ENCODE data around the gene LIG4.

LIG4 gene

DNA sequence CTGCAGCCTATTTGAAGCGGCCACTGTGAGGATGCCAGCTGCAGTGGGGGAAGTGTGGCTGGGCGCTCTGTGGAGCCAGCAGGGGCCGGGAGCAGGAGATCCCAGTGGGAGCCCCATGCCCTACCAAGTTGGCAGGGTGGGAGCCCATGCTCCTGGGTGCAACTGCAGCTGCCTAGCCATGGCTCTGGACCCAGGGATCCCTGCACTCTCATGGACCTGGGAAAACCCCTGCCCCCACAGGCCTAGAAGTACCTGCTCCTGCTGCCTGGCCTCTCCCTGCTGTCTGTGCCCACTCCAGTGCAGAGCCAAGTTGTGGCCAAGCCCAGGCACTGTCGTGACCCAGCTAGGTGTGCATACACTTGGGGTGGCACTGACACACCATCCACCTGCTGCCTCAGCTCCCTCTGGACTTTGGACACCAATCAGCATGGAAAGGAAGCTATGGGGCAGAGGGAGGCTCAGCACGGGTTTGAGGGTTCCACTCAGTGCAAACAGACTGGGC lies 20.9 kb downstream of the LIG4 start:
- Histone ChIP-seq H3K27ac (ENCODE audit: insufficient read depth, low read depth, low read length, poor library complexity, severe bottlenecking) (no peak overlapping the region), H3K4me1 (ENCODE audit: control insufficient read depth, insufficient read depth, low read length) (no peaks in the 10 kb centered on the region), H3K4me3 (ENCODE audit: insufficient read depth, low read depth, low read length) (no peak overlapping the region), H3K9me3 (ENCODE audit: control insufficient read depth, low read length) (no peaks in the 10 kb centered on the region), H3K27me3 (ENCODE audit: control insufficient read depth, insufficient read depth, low read length, poor library complexity, severe bottlenecking) (no peaks in the 10 kb centered on the region), H3K36me3 (ENCODE audit: control insufficient read depth, insufficient read depth, low read length) (no peaks in the 10 kb centered on the region)
- WGBS, 2 experiments: 91 to 95% methylated on average over 5 of the region's 5 CpGs

DNA sequence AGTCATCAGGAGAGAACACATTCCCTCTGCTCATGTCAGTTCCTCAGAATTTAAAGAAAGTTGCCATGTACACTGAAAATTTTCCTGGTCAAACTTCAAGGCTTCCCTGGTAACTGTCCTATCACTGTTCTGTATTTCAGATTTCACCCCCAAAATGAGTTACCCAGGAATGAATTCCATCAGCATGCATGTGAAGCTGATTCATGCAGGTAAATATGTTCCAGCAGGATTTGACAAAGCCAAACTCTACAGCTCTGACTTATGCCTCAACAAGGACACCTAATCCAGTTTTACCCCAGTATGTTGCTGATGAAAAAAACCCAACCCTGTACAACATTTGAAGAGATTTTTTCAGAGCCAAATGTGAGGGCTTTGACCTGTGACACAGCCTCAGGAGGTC lies 21.5 kb downstream of the LIG4 start:
- H3K27ac ChIP-seq (ENCODE audit: insufficient read depth, low read depth, low read length, poor library complexity, severe bottlenecking): no peak overlapping the region
- H3K4me3 ChIP-seq (ENCODE audit: insufficient read depth, low read depth, low read length): no peak overlapping the region
- no peaks in the 10 kb centered on the region for H3K9me3 ChIP-seq (ENCODE audit: control insufficient read depth, low read length)
- H3K4me1 ChIP-seq (ENCODE audit: control insufficient read depth, insufficient read depth, low read length): no peaks in the 10 kb centered on the region
- H3K27me3 ChIP-seq (ENCODE audit: control insufficient read depth, insufficient read depth, low read length, poor library complexity, severe bottlenecking): no peaks in the 10 kb centered on the region
- no peaks in the 10 kb centered on the region for H3K36me3 ChIP-seq (ENCODE audit: control insufficient read depth, insufficient read depth, low read length)

DNA sequence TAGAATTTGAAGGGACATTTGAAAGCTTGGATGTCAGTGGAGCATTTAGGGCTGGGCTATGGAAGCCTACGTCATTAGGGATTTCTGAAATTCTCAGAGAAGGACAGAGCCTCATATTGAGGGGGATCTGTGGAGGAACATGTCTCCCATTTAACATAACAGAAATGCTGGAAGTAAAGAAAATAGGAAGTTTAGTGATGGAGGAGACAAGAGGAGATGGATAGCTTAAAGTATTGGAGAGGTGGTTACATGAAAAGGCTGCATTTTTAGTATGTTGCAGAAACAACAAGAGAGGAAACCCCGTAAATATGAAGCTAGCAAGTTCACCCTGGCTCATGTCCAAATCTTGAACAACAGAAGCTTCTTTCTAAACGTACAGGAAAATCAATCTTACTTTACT lies 24.4 kb downstream of the LIG4 start:
- H3K4me1 ChIP-seq (ENCODE audit: control insufficient read depth, insufficient read depth, low read length): no peaks in the 10 kb centered on the region

DNA sequence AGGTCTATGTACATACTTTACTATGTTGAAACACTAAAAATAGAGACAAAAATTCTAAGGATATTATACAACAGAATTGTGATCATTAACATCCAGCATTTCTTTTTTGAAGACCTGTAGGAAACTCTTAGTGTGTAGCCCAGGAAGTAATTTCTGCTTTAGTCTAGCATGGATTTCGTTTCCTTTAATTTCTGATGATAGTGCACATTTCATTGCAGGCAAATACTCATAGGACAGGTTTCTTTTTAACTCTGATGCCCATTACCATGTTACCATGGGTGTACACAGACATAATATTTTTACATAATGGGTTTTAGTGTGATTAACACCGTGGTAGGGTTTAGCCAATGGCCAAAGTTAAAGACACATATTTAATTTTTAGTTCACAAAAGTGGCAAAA lies 27.1 kb downstream of the LIG4 start:
- H3K4me3 ChIP-seq (ENCODE audit: insufficient read depth, low read depth, low read length): no peak overlapping the region
- H3K36me3 ChIP-seq (ENCODE audit: control insufficient read depth, insufficient read depth, low read length): no peaks in the 10 kb centered on the region
- no peak overlapping the region for H3K27ac ChIP-seq (ENCODE audit: insufficient read depth, low read depth, low read length, poor library complexity, severe bottlenecking)
- H3K4me1 ChIP-seq (ENCODE audit: control insufficient read depth, insufficient read depth, low read length): no peaks in the 10 kb centered on the region
- whole genome bisulfite sequencing, 2 experiments: 67 to 90% methylated on average over 1 to 2 of the region's 2 CpGs
- no peaks in the 10 kb centered on the region for H3K9me3 ChIP-seq (ENCODE audit: control insufficient read depth, low read length)
- no peaks in the 10 kb centered on the region for H3K27me3 ChIP-seq (ENCODE audit: control insufficient read depth, insufficient read depth, low read length, poor library complexity, severe bottlenecking)

More for the DNA sequence above, 24.4 kb downstream of the LIG4 start:
- H3K36me3 ChIP-seq (ENCODE audit: control insufficient read depth, insufficient read depth, low read length): no peaks in the 10 kb centered on the region
- 79 to 91% methylated on average over 2 to 3 of the region's 3 CpGs for WGBS, 2 experiments
- no peaks in the 10 kb centered on the region for H3K9me3 ChIP-seq (ENCODE audit: control insufficient read depth, low read length)
- no peaks in the 10 kb centered on the region for H3K27me3 ChIP-seq (ENCODE audit: control insufficient read depth, insufficient read depth, low read length, poor library complexity, severe bottlenecking)
- H3K4me3 ChIP-seq (ENCODE audit: insufficient read depth, low read depth, low read length): no peak overlapping the region
- H3K27ac ChIP-seq (ENCODE audit: insufficient read depth, low read depth, low read length, poor library complexity, severe bottlenecking): no peak overlapping the region

DNA sequence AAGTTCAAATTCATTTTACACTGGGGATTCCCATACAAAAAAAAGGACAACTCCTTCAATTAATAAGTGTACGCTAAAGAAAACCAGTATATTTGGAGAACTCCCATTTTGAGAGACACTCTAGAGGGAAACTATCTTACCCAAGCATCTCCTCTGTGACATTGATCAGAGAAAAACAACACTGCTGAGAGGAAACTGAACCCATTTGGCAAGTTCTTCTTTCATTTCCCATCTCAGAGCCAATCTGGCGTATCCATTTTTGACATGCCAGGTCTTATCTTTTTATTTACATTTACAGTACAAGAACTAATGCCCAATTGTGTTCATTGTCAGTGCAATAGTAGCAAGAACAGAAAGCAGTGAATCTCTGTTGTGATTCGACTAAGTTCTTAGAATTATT lies 30.1 kb downstream of the LIG4 start:
- H3K4me3 ChIP-seq (ENCODE audit: insufficient read depth, low read depth, low read length): no peak overlapping the region
- 82 to 87% methylated on average over 2 to 3 of the region's 3 CpGs for WGBS, 2 experiments
- H3K27me3 ChIP-seq (ENCODE audit: control insufficient read depth, insufficient read depth, low read length, poor library complexity, severe bottlenecking): no peaks in the 10 kb centered on the region
- H3K27ac ChIP-seq (ENCODE audit: insufficient read depth, low read depth, low read length, poor library complexity, severe bottlenecking): no peak overlapping the region
- no peaks in the 10 kb centered on the region for H3K36me3 ChIP-seq (ENCODE audit: control insufficient read depth, insufficient read depth, low read length)
- H3K9me3 ChIP-seq (ENCODE audit: control insufficient read depth, low read length): no peaks in the 10 kb centered on the region
- no peaks in the 10 kb centered on the region for H3K4me1 ChIP-seq (ENCODE audit: control insufficient read depth, insufficient read depth, low read length)

DNA sequence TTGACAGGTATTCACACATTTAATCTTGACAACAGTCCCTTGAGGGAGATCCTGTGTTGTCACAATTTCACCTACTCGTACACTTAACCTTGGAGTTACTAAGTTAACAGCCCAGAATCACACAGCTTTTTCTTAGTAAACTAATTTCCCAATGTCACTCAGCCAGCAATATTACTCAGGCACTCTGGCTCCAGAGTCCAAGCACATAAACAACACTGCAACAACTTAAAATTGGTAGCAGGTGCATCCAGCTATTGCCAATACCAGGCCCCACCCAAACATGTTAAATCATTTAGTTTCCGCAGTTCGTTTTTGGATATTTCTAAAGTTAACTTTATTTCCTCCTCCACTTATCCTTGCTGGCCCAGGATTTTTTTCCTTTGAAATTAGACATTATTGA lies 32.7 kb downstream of the LIG4 start:
- H3K9me3 ChIP-seq (ENCODE audit: control insufficient read depth, low read length): no peaks in the 10 kb centered on the region
- H3K27me3 ChIP-seq (ENCODE audit: control insufficient read depth, insufficient read depth, low read length, poor library complexity, severe bottlenecking): no peaks in the 10 kb centered on the region
- no peak overlapping the region for H3K4me3 ChIP-seq (ENCODE audit: insufficient read depth, low read depth, low read length)
- H3K36me3 ChIP-seq (ENCODE audit: control insufficient read depth, insufficient read depth, low read length): no peaks in the 10 kb centered on the region
- no peaks in the 10 kb centered on the region for H3K4me1 ChIP-seq (ENCODE audit: control insufficient read depth, insufficient read depth, low read length)
- H3K27ac ChIP-seq (ENCODE audit: insufficient read depth, low read depth, low read length, poor library complexity, severe bottlenecking): no peak overlapping the region
- WGBS, 2 experiments: 89 to 91% methylated on average over 3 of the region's 3 CpGs

DNA sequence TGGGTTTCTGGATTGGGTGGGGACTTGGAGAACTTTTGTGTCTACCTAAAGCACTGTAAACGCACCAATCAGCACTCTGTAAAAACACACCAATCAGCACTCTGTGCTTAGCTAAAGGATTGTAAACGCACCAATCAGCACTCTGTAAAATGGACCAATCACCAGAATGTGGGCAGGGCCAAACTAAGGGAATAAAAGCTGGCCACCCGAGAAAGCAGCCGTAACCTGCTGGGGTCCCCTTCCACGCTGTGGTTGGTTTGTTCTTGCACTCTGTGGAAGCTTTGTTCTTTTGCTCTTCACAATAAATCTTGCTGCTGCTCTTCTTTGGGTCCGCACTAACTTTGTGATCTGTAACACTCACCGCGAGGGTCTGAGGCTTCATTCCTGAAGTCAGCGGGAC lies 37.3 kb downstream of the LIG4 start:
- Histone ChIP-seq H3K36me3 (ENCODE audit: control insufficient read depth, insufficient read depth, low read length) (no peaks in the 10 kb centered on the region), H3K27me3 (ENCODE audit: control insufficient read depth, insufficient read depth, low read length, poor library complexity, severe bottlenecking) (no peaks in the 10 kb centered on the region), H3K4me1 (ENCODE audit: control insufficient read depth, insufficient read depth, low read length) (no peaks in the 10 kb centered on the region), H3K9me3 (ENCODE audit: control insufficient read depth, low read length) (no peaks in the 10 kb centered on the region), H3K4me3 (ENCODE audit: insufficient read depth, low read depth, low read length) (no peak overlapping the region), H3K27ac (ENCODE audit: insufficient read depth, low read depth, low read length, poor library complexity, severe bottlenecking) (no peak overlapping the region)
- WGBS, 2 experiments: 80 to 85% methylated on average over 9 of the region's 9 CpGs

DNA sequence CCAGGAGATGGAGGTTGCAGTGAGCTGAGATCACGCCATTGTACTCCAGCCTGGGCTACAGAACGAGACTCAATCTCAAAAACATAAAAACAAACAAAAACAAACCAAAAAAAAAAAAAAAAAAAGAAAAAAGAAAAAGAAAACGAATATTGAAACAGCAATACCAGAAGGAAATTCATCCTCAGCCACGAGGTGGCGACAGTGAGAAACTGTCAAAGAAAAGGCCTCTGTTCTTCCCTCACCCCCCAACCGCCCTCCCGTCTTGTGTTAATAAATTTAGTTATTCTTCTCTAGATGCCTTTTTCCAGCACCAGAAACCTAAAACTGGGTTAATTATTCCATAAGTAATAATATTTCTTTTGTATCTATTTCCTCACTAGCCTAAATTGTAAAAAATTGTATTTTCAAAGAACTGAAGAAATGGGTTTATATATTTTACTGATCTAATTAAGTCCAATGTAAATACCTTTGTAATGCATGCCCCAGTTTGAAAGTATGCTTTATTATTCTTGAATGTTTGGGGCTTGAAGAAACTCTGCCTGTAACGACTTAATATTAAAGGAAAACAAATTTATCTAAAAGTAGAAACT lies 38.6 kb downstream of the LIG4 start:
- H3K9me3 ChIP-seq (ENCODE audit: control insufficient read depth, low read length): no peaks in the 10 kb centered on the region
- H3K4me1 ChIP-seq (ENCODE audit: control insufficient read depth, insufficient read depth, low read length): no peaks in the 10 kb centered on the region
- H3K27me3 ChIP-seq (ENCODE audit: control insufficient read depth, insufficient read depth, low read length, poor library complexity, severe bottlenecking): no peaks in the 10 kb centered on the region
- no peaks in the 10 kb centered on the region for H3K36me3 ChIP-seq (ENCODE audit: control insufficient read depth, insufficient read depth, low read length)
- WGBS, 2 experiments: 58 to 90% methylated on average over 2 to 7 of the region's 8 CpGs
- H3K4me3 ChIP-seq (ENCODE audit: insufficient read depth, low read depth, low read length): no peak overlapping the region
- no peak overlapping the region for H3K27ac ChIP-seq (ENCODE audit: insufficient read depth, low read depth, low read length, poor library complexity, severe bottlenecking)

DNA sequence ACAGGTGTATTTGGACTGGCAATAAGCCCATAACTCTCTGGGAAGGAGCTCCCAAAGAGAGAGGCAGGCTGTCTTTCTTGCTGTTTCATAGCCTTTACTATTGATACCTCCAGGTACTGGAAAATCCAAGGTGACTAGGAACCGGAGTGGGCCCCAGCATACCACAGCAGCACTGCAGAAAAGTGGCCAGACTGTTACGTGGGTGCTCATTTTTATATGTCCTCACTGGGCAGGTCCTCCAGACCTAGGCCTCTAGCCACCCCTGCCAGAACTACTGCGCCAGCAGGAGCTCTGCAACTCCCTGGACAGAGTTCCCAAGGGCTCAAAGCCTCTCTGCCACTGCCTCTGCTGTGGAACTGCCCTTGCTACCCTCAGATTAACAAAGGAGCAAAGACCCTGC lies 46.4 kb downstream of the LIG4 start:
- Histone ChIP-seq H3K9me3 (ENCODE audit: control insufficient read depth, low read length) (no peaks in the 10 kb centered on the region), H3K36me3 (ENCODE audit: control insufficient read depth, insufficient read depth, low read length) (no peaks in the 10 kb centered on the region), H3K27me3 (ENCODE audit: control insufficient read depth, insufficient read depth, low read length, poor library complexity, severe bottlenecking) (no peaks in the 10 kb centered on the region), H3K27ac (ENCODE audit: insufficient read depth, low read depth, low read length, poor library complexity, severe bottlenecking) (no peak overlapping the region), H3K4me1 (ENCODE audit: control insufficient read depth, insufficient read depth, low read length) (no peaks in the 10 kb centered on the region), H3K4me3 (ENCODE audit: insufficient read depth, low read depth, low read length) (no peak overlapping the region)
- 91 to 92% methylated on average over 3 of the region's 3 CpGs for WGBS, 2 experiments

DNA sequence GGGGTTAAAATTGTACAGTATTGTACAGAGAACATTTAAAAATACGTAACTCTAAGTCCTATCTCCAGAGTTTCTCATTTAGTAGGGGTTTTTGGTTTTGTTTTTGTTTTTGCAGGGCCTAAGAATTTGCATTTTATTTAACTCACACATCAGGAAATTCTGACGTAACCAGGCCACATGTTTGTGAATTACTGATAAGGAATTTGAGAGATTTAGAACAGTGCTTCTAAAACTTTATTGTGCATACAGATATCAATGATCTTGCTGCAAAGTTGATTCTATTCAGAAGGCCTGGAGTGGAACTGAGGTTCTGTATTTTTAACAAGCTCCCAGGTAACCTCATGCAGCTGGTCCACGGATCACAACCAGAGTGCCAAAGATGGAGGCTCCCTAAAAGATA lies 49.3 kb downstream of the LIG4 start:
- no peaks in the 10 kb centered on the region for H3K36me3 ChIP-seq (ENCODE audit: control insufficient read depth, insufficient read depth, low read length)
- H3K4me1 ChIP-seq (ENCODE audit: control insufficient read depth, insufficient read depth, low read length): no peaks in the 10 kb centered on the region
- no peaks in the 10 kb centered on the region for H3K27me3 ChIP-seq (ENCODE audit: control insufficient read depth, insufficient read depth, low read length, poor library complexity, severe bottlenecking)
- 79 to 96% methylated on average over 2 of the region's 3 CpGs for WGBS, 2 experiments
- H3K9me3 ChIP-seq (ENCODE audit: control insufficient read depth, low read length): no peaks in the 10 kb centered on the region
- H3K4me3 ChIP-seq (ENCODE audit: insufficient read depth, low read depth, low read length): no peak overlapping the region
- no peak overlapping the region for H3K27ac ChIP-seq (ENCODE audit: insufficient read depth, low read depth, low read length, poor library complexity, severe bottlenecking)

DNA sequence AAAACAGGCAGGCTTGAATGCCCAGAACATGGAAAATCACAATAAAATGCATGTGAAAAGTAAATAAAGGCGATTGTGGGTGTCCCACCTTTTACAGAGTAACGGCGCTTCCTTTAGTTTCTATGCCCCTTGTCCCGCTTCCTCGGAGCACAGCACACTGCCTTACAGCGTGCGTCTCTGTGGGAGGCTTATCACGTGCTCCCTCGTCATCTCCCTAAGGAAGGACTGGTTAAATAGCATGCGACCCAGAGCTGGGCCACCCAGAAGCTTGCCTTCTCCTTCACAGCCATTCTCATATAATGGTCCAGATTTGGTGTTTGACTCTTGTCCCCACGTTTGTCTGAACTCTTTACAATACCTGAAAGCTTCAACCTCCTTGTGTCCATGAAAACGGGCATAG lies 56.6 kb downstream of the LIG4 start:
- Histone ChIP-seq H3K36me3 (ENCODE audit: control insufficient read depth, insufficient read depth, low read length) (no peaks in the 10 kb centered on the region), H3K4me1 (ENCODE audit: control insufficient read depth, insufficient read depth, low read length) (no peaks in the 10 kb centered on the region), H3K4me3 (ENCODE audit: insufficient read depth, low read depth, low read length) (no peak overlapping the region), H3K9me3 (ENCODE audit: control insufficient read depth, low read length) (no peaks in the 10 kb centered on the region), H3K27me3 (ENCODE audit: control insufficient read depth, insufficient read depth, low read length, poor library complexity, severe bottlenecking) (no peaks in the 10 kb centered on the region), H3K27ac (ENCODE audit: insufficient read depth, low read depth, low read length, poor library complexity, severe bottlenecking) (no peak overlapping the region)
- WGBS, 2 experiments: 86 to 88% methylated on average over 12 of the region's 12 CpGs

Data from ectodermal cell (in vitro differentiated cells).